Activated naive CD8-positive, alpha-beta T cell treated with anti-CD3 and anti-CD28 coated beads, Interleukin-2, amount 50 U/mL, for 16 hours (primary cell): Measurements from ENCODE around the gene CCDC73.
A peak's percentile ranks its signal among the peaks of the same experiment; 100 is the strongest.

Source experiments
- DNase-seq: peaks from one replicate; pipeline ENCODE4 v3.0.0-alpha.2; 2020; ENCODE audit warnings: low read depth, low spot score

Gene CCDC73

GRCh38 chr11:32586576-32587190, 207.8 kb downstream of the CCDC73 start:
- no peak for DNase-seq

GRCh38 chr11:32584921-32585320, 209.5 kb downstream of the CCDC73 start:
- DNase-seq = no peak

GRCh38 chr11:32583459-32584271, 210.8 kb downstream of the CCDC73 start, which contains the start of gene EIF3M:
Gene EIF3M (plus strand): TSS chr11:32583831. CDS start chr11:32583888, 57 bp downstream.
- DNase-seq = peak; percentile 93

GRCh38 chr11:32581556-32581955, 212.9 kb downstream of the CCDC73 start:
- DNase-seq = no peak

- no peak for DNase-seq
Observed at GRCh38 chr11:32580967-32581366, 213.5 kb downstream of the CCDC73 start.

- DNase-seq = no peak
Observed at GRCh38 chr11:32576456-32576855, 218.0 kb downstream of the CCDC73 start.

GRCh38 chr11:32575070-32575469, 219.4 kb downstream of the CCDC73 start:
- no peak for DNase-seq

- DNase-seq = no peak
Observed at GRCh38 chr11:32574421-32574820, 220.0 kb downstream of the CCDC73 start.

GRCh38 chr11:32573228-32573627, 221.2 kb downstream of the CCDC73 start:
- no peak for DNase-seq

- DNase-seq = no peak
Observed at GRCh38 chr11:32571039-32571438, 223.4 kb downstream of the CCDC73 start.

- DNase-seq = no peak
Observed at GRCh38 chr11:32569313-32569881, 225.1 kb downstream of the CCDC73 start.

- no peak for DNase-seq
Observed at GRCh38 chr11:32567154-32567553, 227.3 kb downstream of the CCDC73 start.

GRCh38 chr11:32566517-32566916, 227.9 kb downstream of the CCDC73 start:
- no peak for DNase-seq

- no peak for DNase-seq
Observed at GRCh38 chr11:32563600-32563959, 230.9 kb downstream of the CCDC73 start.

GRCh38 chr11:32562839-32563599, 231.4 kb downstream of the CCDC73 start:
- no peak for DNase-seq

GRCh38 chr11:32561835-32562234, 232.6 kb downstream of the CCDC73 start:
- no peak for DNase-seq

GRCh38 chr11:32555895-32556294, 238.6 kb downstream of the CCDC73 start:
- no peak for DNase-seq

GRCh38 chr11:32555091-32555490, 239.4 kb downstream of the CCDC73 start:
- no peak for DNase-seq
